ENCODE results near the gene GABPB1.

Gene GABPB1

DNA sequence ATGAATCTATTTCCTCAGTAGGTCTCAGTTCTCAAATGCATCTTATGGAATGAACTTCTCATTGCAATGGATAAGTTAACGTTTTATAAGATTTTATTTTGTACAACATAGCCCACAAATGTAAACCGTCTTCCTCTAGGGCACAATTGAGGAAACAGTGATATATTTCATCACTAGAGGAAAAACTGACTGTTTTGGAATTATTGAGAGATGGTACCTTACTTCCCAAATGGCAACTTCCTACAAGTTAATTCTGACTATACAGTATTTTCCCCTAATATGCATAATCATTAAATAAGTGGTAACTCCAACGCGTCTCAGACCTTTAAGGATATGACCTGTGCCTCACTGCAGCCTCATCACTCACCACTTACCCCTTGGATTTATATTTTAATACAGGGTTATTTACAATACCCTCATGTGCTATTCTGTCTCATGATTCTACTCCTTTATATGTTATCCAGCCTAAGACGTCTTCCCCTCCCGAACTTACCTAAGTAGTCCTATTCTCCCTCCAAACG is 13.3 kb downstream of the GABPB1 start:
- DNase-seq, result no peak

DNA sequence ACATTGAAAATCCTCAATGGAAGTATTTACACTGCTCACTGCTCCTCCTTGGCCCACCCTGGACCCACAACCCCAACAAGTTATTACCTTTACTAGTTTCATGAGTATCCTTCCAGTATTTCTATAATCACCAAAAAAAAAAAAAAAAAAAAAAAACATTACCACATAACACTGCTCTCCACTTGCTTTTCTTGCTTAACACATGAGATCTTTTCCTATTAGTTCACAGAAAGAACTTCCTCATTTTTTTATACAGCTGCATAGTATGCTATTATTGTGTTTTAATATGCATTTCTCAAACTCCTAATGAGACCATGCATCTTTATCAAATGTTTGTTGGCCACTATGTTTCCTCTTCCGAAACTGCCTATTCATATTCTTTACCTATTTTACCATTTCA is 14.6 kb downstream of the GABPB1 start:
- DNase-seq, result no peak

DNA sequence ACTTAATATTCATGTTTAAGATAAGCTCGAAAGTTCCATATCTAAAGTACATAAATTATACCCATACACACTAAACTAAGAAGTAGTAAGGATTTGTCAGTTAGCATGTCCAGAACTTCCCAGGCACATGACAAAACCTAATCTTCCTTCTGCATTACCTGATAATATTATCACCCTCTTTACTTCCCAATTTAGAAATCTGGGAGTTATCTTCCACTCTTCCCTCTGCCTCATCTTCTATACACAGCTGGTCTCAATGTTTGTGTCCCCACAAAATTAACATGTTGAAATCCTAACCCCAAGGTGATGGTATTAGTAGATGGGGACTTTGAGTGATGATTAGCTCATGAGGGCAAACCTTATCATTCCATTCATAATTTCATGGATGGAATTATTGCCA is 15.3 kb downstream of the GABPB1 start:
- DNase-seq, result no peak

DNA sequence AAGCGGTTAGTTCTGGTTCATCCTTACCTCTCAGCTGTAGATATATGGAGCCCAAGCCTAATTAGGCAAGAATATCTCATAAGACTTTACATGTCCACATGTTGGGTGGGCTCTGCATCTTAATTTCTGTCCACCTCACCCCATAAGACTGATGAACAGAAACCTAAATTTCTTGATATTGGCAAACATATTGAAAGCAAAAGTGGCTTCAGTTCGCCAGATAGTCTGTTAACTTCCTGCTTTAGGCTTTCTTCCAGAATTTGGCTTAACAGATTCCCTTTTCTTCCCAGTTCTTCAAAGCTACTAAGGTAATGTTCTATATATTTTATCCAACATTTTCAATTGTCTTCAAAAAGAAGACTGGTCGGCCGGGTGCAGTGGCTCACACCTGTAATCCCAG is 19.7 kb downstream of the GABPB1 start:
- no peak for DNase-seq

DNA sequence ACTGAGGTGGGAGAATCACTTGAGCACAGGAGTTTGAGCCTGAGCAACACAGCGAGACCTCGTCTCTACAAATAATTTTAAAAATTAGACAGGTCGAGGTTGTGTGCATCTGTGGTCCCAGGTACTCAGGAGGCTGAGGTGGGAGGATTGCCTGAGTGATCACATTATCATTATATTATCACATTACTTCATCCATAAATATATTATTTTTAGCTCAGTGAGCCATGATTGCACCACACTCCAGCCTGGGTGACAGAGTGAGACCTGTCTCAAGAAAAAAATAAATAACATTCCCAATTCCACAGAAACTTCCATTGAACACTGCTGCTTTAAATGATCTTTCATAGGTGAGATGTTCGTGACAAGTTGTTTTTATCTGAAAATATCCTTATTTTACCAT is 21.8 kb downstream of the GABPB1 start:
- DNase-seq, result no peak

DNA sequence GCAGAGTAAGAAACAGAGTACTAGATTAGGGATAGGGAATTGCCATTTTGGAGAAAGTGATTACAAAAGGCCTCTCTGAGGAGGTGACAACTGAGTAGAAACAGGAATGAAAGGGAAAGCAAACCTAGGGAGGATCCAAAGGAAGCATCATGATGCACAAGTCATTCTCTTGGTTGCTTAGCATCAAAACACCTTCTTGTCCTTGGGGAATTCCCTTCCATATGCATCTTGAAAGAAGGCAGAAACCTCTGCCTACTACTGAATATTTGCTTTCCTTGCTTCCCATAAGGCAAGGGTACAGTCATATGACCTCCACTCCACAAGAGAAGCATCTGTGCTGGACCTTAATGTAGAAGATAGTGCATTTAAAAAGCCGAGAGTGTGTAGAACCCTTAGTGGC is 24.1 kb downstream of the GABPB1 start:
- no peak for DNase-seq

DNA sequence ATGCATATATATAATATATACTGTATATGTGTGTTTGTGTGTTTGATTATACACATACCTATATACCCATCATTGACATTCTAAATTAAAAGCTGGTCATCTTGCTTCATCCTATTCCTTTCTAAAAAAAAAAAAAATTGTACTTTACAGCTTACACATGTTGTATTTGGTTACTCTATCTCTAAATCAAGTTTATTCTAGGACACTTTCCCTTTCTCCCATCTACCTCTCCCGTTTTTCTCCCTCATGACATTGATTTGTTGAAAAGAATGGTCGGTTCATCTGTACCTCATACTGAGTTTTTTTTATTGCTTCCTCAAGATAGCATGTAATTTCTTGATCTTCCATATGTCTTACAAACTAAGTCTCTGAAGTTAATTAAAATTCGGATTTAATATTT is 26.9 kb downstream of the GABPB1 start:
- no peak for DNase-seq

DNA sequence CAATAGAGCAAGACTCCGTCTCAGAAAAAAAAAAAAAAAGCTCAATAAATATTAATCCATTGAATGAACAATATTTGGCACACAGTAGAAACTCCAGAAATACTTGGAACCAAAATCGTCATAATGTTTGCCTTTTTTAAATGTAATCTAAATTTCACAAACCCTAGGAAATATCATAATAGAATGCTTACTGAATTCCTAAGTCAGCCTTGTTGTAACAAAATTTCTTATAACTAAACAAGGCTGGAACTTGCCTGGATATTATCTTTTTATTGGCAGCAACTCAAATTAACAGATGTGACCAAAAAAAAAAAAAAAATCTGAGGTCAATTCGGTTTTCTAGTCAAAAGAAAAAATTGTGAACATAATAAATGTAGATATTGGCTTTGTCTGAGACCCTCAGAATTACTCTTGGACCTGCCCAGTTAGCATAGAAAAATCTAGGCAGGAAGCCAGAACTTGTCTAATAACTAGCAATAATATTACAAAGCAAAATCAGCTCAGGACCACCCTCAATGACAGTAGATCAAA is 33.3 kb downstream of the GABPB1 start:
- no peak for DNase-seq

DNA sequence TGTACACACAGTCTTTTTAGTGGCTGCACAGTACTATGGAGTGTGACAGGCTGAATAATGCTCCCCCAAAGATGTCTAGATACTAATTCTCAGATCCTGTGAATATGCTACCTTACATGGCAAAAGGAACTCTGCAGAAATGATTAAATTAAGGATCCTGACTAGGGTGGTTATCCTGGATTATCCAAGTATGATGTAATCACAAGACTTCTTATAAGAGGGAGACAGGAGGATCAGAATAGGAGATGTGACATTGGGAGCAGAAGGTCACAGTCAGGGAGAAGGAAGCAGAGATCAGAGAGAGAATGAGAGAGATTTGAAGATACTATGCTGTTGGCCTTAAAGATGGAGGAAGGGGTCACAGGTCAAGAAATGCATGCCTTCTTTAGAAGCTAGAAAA is 34.5 kb downstream of the GABPB1 start:
- no peak for DNase-seq

DNA sequence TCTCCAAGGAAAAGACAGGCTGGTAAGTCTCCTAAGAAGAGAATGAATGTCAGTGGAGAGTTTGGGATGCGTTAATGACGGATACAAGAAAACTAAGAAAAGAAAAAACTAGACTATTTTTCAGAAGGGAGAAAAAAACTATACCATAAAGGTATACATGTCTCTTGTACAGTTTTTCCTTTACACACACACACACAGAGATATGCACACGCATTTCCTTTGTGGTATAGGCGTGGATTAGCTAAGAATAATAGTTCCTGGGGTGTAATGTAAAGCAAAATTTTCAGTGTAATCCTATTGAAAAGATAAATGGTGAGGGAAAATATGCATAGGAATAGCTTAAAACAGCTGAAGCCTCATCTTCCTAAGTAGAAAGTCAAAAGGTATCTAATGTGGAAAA is 36.3 kb downstream of the GABPB1 start:
- no peak for DNase-seq

DNA sequence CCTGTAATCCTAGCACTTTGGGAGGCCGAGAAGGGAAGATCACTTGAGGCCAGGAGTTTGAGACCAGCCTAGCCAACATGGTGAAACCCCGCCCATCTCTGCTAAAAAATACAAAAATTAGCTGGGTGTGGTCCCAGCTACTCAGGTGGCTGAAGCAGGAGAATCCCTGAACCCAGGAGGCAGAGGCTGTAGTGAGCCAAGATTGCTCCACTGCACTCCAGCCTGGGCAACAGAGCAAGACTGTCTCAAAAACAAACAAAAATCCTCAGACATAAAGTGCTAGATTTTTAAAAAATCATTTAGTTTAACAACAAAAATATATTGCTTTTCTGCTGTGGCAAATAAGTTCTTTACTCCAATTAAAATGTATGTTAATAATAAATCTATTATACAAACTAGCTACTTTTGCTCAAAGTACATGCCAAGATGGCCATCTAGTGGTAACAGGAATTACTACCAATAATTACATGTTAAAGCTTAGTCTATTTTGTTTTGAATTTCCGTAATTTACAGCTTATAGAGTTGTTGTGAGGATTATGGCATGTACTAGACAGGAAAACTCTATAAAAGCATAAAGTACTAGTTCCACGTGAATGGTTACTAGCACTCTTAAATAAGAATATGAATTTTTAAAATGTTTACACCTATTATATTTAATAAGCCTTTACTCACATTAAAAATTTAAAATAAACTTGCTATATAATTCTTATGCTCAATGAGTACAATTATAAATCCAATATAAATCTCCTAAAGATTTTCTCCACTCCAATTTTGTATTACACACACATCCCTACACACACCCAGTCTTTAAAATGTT is 39.0 kb downstream of the GABPB1 start:
- no peak for DNase-seq

DNA sequence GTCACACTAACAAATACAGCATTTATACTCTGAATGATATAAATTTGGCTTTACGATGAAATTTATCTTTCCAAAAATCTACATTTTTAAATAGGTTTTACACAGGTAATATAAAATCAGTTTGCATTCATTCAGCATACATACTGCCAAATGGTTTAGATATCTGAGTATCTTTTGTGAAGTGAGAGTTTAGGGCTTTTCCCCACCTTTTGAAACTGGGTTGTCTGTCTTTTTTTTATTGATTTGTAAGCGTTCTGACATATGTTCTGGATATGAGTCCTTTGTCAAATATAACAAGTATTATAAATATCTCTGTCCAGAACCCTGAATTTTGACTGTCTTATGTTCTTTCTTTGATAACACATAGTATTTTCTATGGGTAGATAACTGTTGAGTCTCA is 42.4 kb downstream of the GABPB1 start:
- DNase-seq, result no peak

DNA sequence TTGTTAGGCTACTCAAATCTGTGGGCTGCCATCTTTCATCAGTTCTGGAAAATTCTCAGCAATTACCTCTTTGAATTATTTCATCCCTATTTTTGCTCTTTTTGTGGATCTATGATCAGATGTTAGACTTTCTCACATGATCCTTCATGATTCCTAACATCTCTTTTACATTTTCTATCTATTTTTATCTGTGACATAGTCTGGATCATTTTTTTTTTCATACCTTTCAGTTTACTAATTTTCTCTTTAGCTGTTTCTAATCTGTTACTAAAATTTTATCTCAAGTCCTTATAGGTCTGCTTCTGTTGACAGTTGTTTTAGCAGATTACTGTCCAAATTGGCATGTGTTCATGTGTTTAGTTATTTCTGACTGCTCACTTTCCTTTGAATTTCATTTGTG is 47.2 kb downstream of the GABPB1 start:
- no peak for DNase-seq

DNA sequence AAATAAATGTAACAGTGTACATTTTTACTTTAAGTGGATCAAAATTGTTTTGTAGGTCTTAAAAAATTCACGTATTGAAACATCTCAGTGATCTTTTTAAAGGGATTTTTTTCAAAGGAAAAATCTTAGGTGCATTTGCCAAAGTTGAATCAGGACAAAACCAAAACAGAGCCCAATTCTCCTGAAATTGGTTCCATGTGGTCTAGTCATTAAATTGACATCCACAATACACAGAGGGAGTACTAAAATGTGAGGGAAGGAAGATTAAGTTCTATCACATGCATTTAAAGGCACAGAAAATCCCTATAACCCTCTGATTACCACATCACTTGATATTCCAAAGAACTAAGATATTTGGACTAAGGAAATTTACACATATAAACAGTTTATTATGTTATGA is 50.2 kb downstream of the GABPB1 start:
- DNase-seq, result no peak

DNA sequence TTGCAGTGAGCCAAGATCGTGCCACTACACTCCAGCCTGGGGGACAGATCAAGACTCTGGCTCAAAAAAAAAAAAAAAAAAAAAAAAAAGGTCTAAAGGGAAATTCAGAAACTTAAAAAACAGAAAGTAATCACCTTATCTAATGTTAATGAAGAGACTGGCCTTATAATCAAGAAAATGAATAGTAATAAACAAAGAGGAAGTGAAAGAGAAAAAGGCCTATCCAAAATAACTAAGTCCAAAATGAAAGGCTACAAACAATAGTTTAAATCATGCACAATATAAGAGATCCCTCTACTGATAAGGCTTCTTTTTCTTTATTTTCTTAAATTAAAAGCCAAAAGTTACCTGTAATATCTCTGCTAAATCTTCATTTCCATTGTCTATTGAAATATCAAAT is 52.4 kb downstream of the GABPB1 start:
- DNase-seq, result no peak

DNA sequence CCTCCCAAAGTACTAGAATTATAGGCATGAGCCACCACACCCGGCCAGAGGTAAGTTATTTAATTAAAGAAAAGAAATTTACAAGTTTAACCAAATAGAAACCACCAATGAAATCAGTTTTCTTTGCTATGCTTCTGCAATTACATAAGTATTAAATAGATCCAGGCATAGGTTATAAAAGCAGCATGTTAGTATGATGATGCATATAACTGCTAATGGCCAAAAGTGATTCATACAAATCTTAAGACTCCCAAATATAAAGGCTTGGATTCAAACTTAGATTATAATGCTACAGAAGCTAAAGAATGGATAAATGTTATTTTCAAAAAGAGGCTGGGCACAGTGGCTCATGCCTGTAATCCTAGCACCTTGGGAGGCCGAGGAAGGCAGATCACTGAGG is 56.7 kb downstream of the GABPB1 start:
- DNase-seq, result no peak

DNA sequence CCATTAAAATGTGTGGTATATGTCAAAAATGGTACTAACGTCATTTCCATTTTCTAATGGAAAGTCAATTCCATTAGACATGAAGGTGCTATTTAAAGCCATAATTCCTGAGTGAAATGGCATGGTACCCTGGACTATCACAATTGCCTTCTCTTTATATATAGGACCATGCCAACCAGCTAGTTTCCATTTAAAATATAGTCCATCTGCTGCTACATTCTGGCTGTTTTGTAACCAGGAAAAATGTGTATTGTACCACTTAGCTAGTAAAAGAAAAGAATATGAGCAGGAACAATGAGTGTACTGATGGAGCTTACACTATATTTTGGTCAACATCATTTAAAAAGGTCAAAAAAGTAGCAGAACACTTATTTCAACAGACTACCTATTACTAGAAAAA is 59.0 kb downstream of the GABPB1 start:
- no peak for DNase-seq

DNA sequence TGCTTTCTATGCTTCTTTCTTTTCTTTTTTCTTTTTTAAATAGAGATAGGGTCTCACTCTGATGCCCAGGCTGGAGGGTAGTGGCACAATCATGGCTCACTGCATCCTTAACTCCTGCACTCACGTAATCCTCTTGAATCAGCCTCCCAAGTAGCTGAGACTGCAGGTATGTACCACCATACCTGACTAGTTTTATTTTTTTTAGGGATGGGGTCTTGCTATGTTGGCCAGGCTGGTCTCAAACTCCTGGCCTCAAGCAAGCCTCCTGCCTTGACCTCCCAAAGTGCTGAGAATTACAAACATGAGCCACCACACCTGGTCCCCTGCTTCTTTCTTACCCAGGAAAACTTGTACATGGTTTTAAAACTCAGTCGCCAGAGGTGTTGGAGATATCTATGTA is 65.2 kb downstream of the GABPB1 start:
- DNase-seq, result no peak

DNA sequence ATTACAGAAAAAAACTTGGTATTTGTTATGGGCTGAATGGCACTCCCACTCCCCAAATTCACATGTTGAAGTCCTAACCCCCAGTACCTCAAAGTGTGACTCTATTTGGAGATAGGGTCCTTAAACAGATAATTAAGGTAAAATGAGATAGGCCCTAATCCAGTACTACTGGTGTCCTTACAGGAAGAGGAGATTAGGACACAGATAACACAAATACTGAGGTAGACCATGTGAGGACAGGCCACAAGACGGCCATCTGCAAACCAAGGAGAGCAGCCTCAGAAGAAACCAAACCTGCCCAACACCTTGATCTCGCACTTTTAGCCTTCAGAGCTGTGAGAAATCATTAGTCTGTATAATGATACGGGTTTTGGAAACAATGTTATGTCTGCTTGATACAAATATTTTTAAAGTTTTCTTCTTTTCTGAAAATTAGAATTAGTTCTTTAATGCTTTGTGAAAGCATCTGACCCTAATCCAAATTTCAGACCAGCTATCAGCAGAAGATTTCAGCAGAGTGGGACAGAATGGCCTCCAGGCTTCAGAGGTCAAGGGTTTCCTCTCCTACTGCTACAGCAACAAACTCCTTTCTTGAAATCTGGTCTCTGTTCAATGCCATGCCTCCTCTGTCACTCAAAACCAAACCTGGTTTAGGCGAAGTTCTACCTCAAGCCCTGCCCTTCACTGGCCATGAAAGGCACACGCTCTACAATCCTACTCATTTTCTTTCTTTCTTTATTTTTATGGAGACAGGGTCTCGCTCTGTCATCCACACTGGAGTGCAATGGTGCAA is 67.5 kb downstream of the GABPB1 start:
- DNase-seq, result no peak

DNA sequence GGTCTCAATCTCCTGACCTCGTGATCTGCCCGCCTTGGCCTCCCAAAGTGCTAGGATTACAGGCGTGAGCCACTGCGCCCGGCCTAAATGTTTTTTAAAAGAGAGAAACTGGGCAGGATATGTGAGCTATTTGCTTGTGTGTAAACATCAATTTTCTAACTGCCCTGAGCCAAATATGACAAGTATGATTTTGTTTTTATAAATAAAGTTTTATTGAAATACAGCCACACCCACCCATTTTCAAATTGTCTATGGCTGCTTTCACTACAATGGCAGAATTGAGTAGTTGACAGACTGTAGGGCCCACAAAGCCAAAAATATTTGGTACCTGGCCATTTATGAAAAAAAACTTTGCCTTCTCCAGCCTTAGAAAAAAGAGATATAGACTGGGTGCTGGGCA is 73.6 kb downstream of the GABPB1 start:
- DNase-seq, result no peak

DNA sequence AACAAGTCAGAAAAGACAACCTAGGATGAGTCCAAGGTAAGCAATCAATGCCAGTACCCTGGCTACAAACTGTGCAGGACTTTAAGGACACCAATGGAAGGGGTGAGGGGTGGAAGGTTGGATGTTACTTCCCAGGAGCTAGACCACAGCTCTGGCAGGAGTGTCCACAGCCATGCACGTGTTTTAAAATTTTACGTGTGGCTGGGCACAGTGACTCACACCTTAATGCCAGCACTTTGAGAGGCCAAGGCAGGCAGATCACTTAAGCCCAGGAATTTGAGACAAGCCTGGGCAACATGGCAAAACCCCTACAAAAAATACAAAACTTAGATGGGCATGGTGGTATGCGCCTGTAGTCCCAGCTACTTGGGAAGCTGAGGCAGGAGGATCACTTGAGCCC is 74.7 kb downstream of the GABPB1 start:
- DNase-seq, result no peak

DNA sequence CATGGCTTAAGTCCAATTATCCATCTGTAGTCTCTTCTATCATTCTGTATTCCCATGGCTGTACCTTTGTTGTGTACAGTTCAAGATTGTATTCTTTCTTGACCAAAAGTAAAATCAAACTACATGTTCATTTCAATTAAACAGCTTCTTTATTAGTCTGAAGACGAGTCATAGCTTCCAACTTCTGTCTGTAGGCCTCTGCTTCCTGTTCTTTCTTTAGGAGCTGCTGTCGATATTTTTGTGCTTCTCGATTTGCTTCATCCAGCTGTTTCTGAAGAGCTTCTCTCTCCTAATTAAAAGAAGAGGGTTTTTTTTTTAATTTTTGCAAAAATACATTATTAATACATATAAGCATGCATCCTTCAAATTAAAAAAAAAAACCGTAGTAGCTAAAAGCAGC is 76.5 kb downstream of the GABPB1 start:
- no peak for DNase-seq

DNA sequence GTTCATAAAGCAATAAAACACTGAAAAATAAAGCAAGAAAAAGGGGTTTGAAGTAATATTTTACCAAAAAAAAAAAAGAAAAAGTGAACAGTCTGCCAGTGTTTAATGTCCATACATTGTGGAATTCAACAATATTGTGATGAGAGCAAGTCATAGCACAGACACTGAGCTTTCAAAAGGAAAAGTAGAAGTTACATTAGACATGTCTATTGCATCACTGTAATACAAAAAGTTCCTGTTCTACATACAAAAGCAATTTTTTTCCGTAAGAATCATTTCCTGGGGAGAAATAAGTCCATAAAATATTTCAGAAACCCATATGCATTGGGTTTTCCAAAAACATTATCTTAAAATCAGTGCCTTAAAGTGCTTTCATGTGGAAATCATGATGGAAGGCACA is 77.6 kb downstream of the GABPB1 start:
- DNase-seq, result no peak

DNA sequence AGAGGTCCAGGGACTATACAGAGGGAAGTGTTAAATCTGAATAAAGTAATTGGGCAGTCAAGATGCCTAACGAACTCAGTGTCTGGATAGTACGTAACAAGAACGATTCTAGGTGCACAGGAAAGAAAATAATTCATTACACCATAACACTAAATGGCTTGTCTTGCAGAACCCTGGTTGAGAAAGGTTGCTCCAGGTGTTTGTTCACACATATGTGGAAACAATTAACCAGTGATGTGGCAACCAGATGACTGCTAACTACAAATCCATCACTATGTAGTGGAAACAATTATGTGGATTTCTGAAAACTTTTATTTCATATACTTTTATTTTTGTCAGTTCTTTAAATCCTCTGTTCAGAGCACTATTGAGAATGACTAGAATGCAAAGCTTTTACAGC is 79.1 kb downstream of the GABPB1 start:
- no peak for DNase-seq
